GM12891 (cell line): ENCODE data around the gene SEBOX.

Source experiments
- PAX5 ChIP-seq: IDR thresholded peaks from 2 replicates; pipeline ENCODE4 v1.6.1; 2011; ENCODE audit warnings: low read length, moderate library complexity, mild to moderate bottlenecking; ENCODE audit not compliant: insufficient read depth, severe bottlenecking
- POLR2A ChIP-seq: IDR thresholded peaks from 2 replicates; pipeline ENCODE4 v1.6.1; 2011; ENCODE audit warnings: low read depth, low read length, control low read depth
- POLR2AphosphoS5 ChIP-seq: IDR thresholded peaks from 2 replicates; pipeline ENCODE4 v1.6.1; 2011; ENCODE audit warnings: low read depth, low read length, control low read depth
- SPI1 ChIP-seq: IDR thresholded peaks from 2 replicates; pipeline ENCODE4 v1.6.1; 2011; ENCODE audit warnings: low read depth, low read length, control low read depth
- TAF1 ChIP-seq: IDR thresholded peaks from 2 replicates; pipeline ENCODE4 v1.6.1; 2011; ENCODE audit warnings: low read depth, low read length, control low read depth

GRCh38 chr17:28367641-28368305, 2.8 kb upstream of the SEBOX start:
- TF ChIP-seq POLR2A: no peak; the same call in 1 of the 2 replicates
- no peak for TF ChIP-seq POLR2AphosphoS5
- no peak for TF ChIP-seq SPI1
- TF ChIP-seq PAX5: no peak
- no peak for TF ChIP-seq TAF1
